ENCODE data around the gene DEFB114.

Gene DEFB114

GRCh38 chr6:49935387-49935786 lies 28.6 kb downstream of the DEFB114 start:
- DNase-seq (ENCODE audit: low read depth): no peak

- no peak for DNase-seq (ENCODE audit: low read depth)
These were observed 29.2 kb downstream of the DEFB114 start for GRCh38 chr6:49934770-49935169.

- no peak for DNase-seq (ENCODE audit: low read depth)
These were observed 30.4 kb downstream of the DEFB114 start for GRCh38 chr6:49933526-49933925.

- DNase-seq (ENCODE audit: low read depth): no peak
These were observed 34.6 kb downstream of the DEFB114 start for GRCh38 chr6:49929340-49929739.

- DNase-seq (ENCODE audit: low read depth): no peak
These were observed 40.1 kb downstream of the DEFB114 start for GRCh38 chr6:49923826-49924225.

GRCh38 chr6:49919935-49920644 lies 43.9 kb downstream of the DEFB114 start:
- no peak for DNase-seq (ENCODE audit: low read depth)

GRCh38 chr6:49919261-49919660 lies 44.7 kb downstream of the DEFB114 start:
- DNase-seq (ENCODE audit: low read depth): no peak

- no peak for DNase-seq (ENCODE audit: low read depth)
These were observed 45.2 kb downstream of the DEFB114 start for GRCh38 chr6:49918787-49919186.

- DNase-seq (ENCODE audit: low read depth): no peak
These were observed 48.9 kb downstream of the DEFB114 start for GRCh38 chr6:49915035-49915434.

- no peak for DNase-seq (ENCODE audit: low read depth)
These were observed 50.2 kb downstream of the DEFB114 start for GRCh38 chr6:49913636-49914375.

- no peak for DNase-seq (ENCODE audit: low read depth)
These were observed 51.8 kb downstream of the DEFB114 start for GRCh38 chr6:49912196-49912595.

GRCh38 chr6:49911252-49911651 lies 52.7 kb downstream of the DEFB114 start:
- no peak for DNase-seq (ENCODE audit: low read depth)
